Tibial artery (tissue), 4 donors: ENCODE results near the gene FREM1.

Experiments
- DNase-seq, 2 donors: peaks; one replicate each; pipeline ENCODE4 v3.0.0-alpha.2; 2019
- H3K27ac ChIP-seq, 2 donors: fragments of 200-600 bp; sonication (generic) in 1 of 2; 1 replicate in 1 of 2; 2 replicates in 1 of 2; pipeline ENCODE4 v1.5.1; 2018 to 2019; ENCODE audit warnings: mild to moderate bottlenecking in 1 of 2
- H3K27me3 ChIP-seq, 2 donors: fragments of 200-600 bp; sonication (generic) in 1 of 2; one replicate each; pipeline versions ENCODE4 v1.5.1 to v1.6.0; 2016 to 2019
- H3K36me3 ChIP-seq, 3 donors: fragments of 200-600 bp; sonication (generic) in 2 of 3; one replicate each; pipeline ENCODE4 v1.5.1; 2016 to 2019; ENCODE audit warnings: mild to moderate bottlenecking in 2 of 3
- H3K4me1 ChIP-seq, 4 donors: fragments of 200-600 bp; sonication (generic) in 2 of 4; 1 replicate in 3 of 4; 2 replicates in 1 of 4; pipeline ENCODE4 v1.5.1; 2016 to 2019
- H3K4me3 ChIP-seq, 2 donors: fragments of 200-600 bp; sonication (generic) in 1 of 2; 1 replicate in 1 of 2; 2 replicates in 1 of 2; pipeline ENCODE4 v1.5.1; 2018 to 2019; ENCODE audit warnings: mild to moderate bottlenecking in 2 of 2
- H3K9me3 ChIP-seq, 3 donors: fragments of 200-600 bp; sonication (generic) in 1 of 3; one replicate each; pipeline ENCODE4 v1.5.1; 2016 to 2019
- intact Hi-C: fragments of 100-400 bp; cut with DNase I; formaldehyde crosslinking; loops from one replicate; pipeline ENCODE4 v1.15.0; 2023; ENCODE audit warnings: low total_unique reads
- TF ChIP-seq, protein P1 (sequence below), 2 experiments: fragments of 200-600 bp in 1 of 2; fragments of 450-650 bp in 1 of 2; IDR thresholded peaks; one replicate each; pipeline ENCODE4 v1.5.1; 2017 to 2019; ENCODE audit warnings: antibody characterized with exemption in 2 of 2, mild to moderate bottlenecking in 1 of 2, moderate library complexity in 1 of 2

Gene FREM1, protein sequence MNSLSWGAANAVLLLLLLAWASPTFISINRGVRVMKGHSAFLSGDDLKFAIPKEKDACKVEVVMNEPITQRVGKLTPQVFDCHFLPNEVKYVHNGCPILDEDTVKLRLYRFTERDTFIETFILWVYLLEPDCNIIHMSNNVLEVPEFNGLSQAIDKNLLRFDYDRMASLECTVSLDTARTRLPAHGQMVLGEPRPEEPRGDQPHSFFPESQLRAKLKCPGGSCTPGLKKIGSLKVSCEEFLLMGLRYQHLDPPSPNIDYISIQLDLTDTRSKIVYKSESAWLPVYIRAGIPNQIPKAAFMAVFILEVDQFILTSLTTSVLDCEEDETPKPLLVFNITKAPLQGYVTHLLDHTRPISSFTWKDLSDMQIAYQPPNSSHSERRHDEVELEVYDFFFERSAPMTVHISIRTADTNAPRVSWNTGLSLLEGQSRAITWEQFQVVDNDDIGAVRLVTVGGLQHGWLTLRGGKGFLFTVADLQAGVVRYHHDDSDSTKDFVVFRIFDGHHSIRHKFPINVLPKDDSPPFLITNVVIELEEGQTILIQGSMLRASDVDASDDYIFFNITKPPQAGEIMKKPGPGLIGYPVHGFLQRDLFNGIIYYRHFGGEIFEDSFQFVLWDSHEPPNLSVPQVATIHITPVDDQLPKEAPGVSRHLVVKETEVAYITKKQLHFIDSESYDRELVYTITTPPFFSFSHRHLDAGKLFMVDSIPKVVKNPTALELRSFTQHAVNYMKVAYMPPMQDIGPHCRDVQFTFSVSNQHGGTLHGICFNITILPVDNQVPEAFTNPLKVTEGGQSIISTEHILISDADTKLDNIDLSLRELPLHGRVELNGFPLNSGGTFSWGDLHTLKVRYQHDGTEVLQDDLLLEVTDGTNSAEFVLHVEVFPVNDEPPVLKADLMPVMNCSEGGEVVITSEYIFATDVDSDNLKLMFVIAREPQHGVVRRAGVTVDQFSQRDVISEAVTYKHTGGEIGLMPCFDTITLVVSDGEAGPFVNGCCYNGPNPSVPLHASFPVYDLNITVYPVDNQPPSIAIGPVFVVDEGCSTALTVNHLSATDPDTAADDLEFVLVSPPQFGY (N-terminal part only)

DNA sequence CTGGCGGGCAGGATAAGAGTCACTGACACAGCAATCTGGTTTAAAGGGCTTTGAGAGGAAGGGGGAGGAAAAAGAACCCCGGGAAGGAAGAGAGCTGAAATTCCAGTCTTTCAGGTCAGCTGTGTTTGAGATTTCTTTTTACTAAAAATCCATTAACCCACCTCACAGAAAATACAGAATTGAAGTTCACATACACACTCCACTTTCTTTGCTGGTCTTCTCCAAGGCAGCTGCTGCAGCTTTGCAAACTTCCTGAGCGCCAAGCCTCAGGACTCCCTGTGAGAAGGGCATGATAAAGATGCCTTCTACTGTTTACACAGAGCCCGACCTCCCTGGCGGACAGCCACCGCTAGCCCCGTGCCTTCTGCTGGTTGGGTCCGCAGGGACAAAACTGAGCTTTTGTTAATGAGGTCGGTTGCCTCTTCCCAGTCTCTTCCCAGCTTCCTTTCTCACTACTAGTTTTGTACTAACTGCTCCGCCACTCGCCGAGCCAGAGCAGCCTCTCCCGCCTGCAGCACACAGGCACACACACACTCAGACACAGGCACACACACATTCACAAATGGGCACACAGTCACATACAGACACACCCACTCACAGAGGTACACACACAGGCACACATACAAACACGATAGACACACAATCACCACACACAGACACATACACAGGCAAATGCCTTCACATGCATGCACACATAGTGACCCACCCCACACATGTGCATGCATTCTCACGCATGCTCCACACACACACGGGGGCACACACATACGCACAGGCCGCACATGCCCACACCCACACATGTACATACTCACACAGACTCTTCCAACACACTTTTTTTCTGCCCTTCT lies at the start of gene FREM1:
Gene FREM1 (minus strand): TSS at position 468 of the 845 bp plus-strand sequence. CDS start 41,451 bp downstream, outside the sequence.
- Histone ChIP-seq H3K27ac (peak within 1 kb of the TSS; percentile 63 to 73), H3K9me3 (no peaks in the 10 kb centered on the region), H3K36me3 (no peaks in the 10 kb centered on the region), H3K27me3 (no peaks in the 10 kb centered on the region), H3K4me3 (peak within 1 kb of the TSS; percentile 53 to 56), H3K4me1 (peaks cover 0 to 41% (median 18%) of the 10 kb centered on the region in 4 donors)
- intact Hi-C loops: no loop called here
- TF ChIP-seq, protein P1, sequence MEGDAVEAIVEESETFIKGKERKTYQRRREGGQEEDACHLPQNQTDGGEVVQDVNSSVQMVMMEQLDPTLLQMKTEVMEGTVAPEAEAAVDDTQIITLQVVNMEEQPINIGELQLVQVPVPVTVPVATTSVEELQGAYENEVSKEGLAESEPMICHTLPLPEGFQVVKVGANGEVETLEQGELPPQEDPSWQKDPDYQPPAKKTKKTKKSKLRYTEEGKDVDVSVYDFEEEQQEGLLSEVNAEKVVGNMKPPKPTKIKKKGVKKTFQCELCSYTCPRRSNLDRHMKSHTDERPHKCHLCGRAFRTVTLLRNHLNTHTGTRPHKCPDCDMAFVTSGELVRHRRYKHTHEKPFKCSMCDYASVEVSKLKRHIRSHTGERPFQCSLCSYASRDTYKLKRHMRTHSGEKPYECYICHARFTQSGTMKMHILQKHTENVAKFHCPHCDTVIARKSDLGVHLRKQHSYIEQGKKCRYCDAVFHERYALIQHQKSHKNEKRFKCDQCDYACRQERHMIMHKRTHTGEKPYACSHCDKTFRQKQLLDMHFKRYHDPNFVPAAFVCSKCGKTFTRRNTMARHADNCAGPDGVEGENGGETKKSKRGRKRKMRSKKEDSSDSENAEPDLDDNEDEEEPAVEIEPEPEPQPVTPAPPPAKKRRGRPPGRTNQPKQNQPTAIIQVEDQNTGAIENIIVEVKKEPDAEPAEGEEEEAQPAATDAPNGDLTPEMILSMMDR (IDR thresholded peaks at IDR 0.05): no peak
- DNase-seq: peak in 1 of 2 donors; percentile 68

DNA sequence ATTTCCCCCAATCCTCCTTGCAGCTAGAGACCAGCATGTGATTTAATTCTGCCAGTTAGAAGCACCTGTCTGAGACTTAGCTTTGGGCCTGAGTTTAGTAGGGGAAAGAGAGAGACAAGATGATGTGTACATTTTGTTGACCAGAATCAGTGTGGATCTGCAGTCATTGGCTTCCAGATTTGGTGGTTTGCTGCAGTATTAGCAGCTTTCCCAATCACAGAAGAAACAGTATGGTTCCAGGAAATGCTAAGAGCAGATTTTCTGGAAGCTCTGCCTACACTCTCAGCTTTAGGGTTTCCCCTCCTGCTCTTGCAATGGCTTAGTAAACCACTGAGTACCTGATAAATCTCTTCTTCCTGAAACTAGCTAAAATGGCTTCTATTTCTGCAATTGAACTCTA lies 48.8 kb upstream of the FREM1 start:
- no peaks in the 10 kb centered on the region for H3K9me3 ChIP-seq
- intact Hi-C loops: no loop called here
- no peak for DNase-seq
- no peaks in the 10 kb centered on the region for H3K4me1 ChIP-seq
- no peaks in the 10 kb centered on the region for H3K27me3 ChIP-seq
- TF ChIP-seq, protein P1 (IDR thresholded peaks at IDR 0.05): no peak
- no peak overlapping the region for H3K27ac ChIP-seq
- H3K36me3 ChIP-seq: no peaks in the 10 kb centered on the region
- H3K4me3 ChIP-seq: no peak overlapping the region

DNA sequence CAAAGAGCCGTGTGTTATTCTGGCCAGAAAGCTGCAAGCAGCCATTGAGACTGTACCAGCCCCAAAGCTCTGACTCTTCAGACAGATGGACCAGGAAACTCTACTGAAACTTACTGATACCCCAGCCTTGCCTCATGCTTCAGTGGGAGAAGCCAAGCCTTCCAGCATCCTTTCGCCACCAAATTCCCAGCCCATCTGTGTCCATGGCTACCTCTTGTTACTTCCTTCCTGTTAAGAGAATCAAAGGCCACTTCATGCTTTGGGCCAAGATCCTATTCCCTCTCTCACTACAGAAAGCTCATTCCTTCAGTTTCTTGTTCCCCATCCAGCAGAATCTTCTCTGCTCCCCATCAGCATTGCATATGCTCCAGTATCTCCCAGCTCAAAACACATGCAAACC lies 46.9 kb upstream of the FREM1 start:
- no peaks in the 10 kb centered on the region for H3K9me3 ChIP-seq
- H3K27me3 ChIP-seq: no peaks in the 10 kb centered on the region
- TF ChIP-seq, protein P1 (IDR thresholded peaks at IDR 0.05): no peak
- DNase-seq: no peak
- H3K36me3 ChIP-seq: no peaks in the 10 kb centered on the region
- H3K4me3 ChIP-seq: no peak overlapping the region
- no peaks in the 10 kb centered on the region for H3K4me1 ChIP-seq
- intact Hi-C loops: no loop called here
- no peak overlapping the region for H3K27ac ChIP-seq

DNA sequence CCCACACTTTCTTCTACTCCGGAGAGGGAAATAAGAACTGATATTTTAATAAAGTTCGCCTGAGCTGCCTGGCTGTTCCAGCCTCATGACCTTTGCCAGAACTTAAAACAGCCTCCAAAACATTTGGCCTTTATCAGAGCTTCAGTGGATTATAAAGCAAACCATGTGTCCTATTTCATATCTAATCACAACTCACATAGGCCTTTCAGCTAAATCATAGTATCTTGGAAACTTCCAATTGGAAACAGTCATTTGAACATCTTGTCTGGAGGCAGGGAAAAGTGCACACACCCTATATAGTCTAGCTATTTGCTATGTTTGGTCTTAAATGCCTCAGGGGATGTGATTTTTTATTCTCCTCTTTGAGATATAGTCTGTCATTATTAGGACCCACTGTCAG lies 46.0 kb upstream of the FREM1 start:
- Histone ChIP-seq H3K27ac (no peak overlapping the region), H3K27me3 (no peaks in the 10 kb centered on the region), H3K9me3 (no peaks in the 10 kb centered on the region), H3K4me1 (no peaks in the 10 kb centered on the region), H3K4me3 (no peak overlapping the region), H3K36me3 (no peaks in the 10 kb centered on the region)
- TF ChIP-seq, protein P1 (IDR thresholded peaks at IDR 0.05): no peak
- intact Hi-C loops: no loop called here
- DNase-seq: no peak

DNA sequence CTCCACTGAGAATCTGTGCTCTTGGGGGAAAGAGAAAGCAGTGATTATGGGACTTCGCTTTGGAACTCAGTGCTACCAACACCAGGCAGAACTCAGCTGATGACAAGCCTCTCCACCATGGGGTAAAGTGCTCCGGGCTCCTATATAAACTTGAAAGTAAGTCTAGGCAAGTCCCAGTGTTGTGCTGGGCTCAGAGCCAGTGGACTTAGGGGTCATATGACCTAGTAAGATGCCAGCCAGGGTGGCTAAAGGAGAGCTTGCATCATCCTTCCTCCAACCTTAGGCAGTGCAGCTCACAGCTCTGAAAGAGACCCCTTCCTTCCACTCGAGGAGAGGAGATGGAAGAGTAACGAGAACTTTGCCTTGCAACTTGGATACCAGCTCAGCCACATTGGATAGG lies 35.1 kb upstream of the FREM1 start:
- no peaks in the 10 kb centered on the region for H3K36me3 ChIP-seq
- no peak overlapping the region for H3K27ac ChIP-seq
- no peak overlapping the region for H3K4me3 ChIP-seq
- TF ChIP-seq, protein P1 (IDR thresholded peaks at IDR 0.05): no peak
- no peaks in the 10 kb centered on the region for H3K4me1 ChIP-seq
- intact Hi-C loops: no loop called here
- no peaks in the 10 kb centered on the region for H3K27me3 ChIP-seq
- DNase-seq: no peak
- no peaks in the 10 kb centered on the region for H3K9me3 ChIP-seq
